ENCODE data around the gene KRTAP10-7.
"Not testable (repeated sequence)": the region's sequence is repeated elsewhere in the genome, so short reads cannot be mapped to it uniquely, and the experiment has no call there.

Gene KRTAP10-7

DNA sequence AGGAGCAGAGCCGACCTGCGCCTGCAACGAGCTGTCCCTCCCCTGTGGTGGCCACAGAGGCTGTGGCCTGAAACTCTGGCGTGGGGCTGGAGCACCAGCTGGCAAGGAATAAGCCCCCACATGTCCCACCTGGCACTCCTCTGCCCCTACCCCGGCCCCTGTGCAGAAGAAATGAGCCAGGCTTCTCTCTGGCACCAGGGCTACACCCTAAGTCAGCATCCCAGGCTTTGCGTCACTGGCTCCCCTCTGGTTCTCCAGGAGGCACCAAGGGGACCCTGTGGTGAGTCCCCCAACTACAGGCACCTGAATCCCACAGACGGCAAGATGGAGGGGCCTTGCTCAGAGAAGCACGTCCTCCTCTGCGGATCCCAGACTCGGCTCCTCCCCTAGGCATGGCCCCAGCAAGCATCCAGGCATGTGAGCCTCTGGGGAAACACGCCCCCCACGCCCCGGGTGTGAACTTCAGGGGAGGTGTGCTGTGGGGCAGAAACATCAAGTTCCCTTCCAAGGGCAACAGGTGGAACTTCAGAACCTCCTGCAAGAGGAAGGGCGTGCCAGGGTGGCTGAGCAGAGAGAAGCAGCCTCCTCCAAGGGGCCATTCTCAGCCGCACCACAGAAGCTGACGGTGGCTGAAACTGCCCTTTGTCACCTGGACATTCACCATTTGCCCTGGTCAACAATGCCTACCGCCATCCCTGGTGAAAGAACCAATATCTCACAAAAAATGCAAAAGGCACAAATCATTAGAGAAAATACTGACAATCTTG lies 2.9 kb downstream of the KRTAP10-7 start:
- TF ChIP-seq, protein P1, sequence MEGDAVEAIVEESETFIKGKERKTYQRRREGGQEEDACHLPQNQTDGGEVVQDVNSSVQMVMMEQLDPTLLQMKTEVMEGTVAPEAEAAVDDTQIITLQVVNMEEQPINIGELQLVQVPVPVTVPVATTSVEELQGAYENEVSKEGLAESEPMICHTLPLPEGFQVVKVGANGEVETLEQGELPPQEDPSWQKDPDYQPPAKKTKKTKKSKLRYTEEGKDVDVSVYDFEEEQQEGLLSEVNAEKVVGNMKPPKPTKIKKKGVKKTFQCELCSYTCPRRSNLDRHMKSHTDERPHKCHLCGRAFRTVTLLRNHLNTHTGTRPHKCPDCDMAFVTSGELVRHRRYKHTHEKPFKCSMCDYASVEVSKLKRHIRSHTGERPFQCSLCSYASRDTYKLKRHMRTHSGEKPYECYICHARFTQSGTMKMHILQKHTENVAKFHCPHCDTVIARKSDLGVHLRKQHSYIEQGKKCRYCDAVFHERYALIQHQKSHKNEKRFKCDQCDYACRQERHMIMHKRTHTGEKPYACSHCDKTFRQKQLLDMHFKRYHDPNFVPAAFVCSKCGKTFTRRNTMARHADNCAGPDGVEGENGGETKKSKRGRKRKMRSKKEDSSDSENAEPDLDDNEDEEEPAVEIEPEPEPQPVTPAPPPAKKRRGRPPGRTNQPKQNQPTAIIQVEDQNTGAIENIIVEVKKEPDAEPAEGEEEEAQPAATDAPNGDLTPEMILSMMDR (IDR thresholded peaks at IDR 0.05; ENCODE audit: insufficient read depth, low read depth, low read length, missing control alignments) = no peak
- DNase-seq (ENCODE audit: low read depth) = no peak
- H3K4me3 ChIP-seq (ENCODE audit: low read depth, low read length) = no peak overlapping the region

DNA sequence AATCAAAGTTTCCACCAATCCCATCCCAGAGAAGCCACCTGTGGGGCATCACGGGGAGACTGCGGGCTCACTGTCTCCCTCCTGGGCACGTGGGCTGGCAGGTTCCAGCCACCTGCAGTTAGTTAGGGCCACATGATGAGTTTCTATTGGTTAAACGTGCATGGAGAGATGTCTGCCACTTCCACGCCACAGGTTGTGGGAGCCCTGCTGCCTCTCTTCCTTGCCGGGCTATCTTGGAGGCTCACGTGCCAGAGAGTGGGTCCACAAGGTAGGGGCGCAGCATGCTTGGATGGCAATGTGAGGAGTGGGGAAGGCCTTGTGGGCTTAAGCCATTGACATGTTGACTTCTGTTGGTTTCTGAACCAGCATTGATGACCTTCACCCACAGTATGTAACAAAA lies 3.5 kb downstream of the KRTAP10-7 start:
- TF ChIP-seq, protein P1 (IDR thresholded peaks at IDR 0.05; ENCODE audit: insufficient read depth, low read depth, low read length, missing control alignments) = no peak
- no peak for DNase-seq (ENCODE audit: low read depth)

DNA sequence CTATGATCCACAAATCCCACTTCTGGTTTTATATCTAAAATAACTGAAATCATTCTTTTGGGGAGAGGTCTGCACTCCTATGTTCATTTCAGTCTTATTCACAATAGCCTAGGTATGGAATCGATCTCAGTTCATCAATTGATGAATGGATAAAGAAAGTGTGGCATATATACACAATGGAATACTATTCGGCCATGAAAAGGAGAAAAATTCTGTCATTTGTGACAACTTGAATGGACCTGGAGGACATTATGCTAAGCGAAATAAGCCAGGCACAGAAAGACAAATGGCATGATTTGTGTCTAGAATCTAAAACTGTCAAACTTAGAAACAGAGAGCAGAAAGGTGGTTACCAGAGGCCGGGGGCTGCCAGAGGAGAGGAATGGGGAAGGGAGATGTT lies 6.1 kb downstream of the KRTAP10-7 start:
- no peak for DNase-seq (ENCODE audit: low read depth)
- no peak overlapping the region for H3K4me3 ChIP-seq (ENCODE audit: low read depth, low read length)
- TF ChIP-seq, protein P1 (IDR thresholded peaks at IDR 0.05; ENCODE audit: insufficient read depth, low read depth, low read length, missing control alignments) = no peak

More for the DNA sequence above, 3.5 kb downstream of the KRTAP10-7 start:
- H3K4me3 ChIP-seq (ENCODE audit: low read depth, low read length) = no peak overlapping the region

DNA sequence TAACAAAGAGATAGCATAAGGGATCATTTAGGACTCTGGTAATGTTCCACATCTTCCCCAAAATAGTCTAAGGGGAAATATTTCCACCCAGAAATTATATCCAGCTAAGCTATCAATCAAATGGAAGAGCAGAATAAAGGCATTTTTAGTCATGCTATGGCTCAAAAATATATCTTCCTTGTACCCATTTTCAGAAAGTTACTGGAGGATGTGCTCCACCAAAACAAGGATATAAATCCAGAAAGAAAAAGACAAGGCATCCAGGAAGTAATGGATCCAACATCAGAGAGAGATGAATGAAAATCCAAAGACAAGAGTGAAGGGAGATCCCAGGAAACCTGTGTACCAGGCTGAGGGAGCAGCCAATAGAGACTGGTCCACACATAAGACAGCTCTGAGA lies 8.8 kb downstream of the KRTAP10-7 start:
- no peak for DNase-seq (ENCODE audit: low read depth)
- no peak overlapping the region for H3K4me3 ChIP-seq (ENCODE audit: low read depth, low read length)
- TF ChIP-seq, protein P1 (IDR thresholded peaks at IDR 0.05; ENCODE audit: insufficient read depth, low read depth, low read length, missing control alignments) = no peak

DNA sequence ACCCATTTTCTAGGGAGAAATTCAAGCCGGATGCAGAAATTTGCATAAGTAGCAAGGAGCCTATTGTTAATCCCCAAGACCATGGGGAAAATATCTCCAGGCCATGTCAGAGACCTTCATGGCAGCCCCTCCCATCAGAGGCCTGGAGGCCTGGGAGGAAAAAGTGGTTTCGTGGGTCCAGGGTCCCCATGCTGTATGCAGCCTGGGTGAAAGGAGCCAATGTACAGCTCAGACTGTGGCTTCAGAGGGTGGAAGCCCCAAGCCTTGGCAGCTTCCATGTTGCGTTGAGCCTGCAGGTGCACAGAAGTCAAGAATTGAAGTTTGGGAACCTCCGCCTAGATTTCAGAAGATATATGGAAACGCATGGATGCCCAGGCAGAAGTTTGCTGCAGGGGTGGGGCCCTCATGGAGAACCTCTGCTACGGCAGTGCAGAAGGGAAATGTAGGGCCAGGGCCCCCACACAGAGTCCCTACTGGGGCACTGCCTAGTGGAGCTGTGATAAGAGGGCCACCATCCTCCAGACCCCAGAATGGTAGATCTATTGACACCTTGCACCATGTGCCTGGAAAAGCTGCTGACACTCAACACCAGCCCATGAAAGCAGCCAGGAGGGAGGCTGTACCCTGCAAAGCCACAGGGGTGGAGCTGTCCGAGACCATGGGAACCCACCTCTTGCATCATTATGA lies 9.9 kb downstream of the KRTAP10-7 start:
- DNase-seq (ENCODE audit: low read depth); H3K4me3 ChIP-seq (ENCODE audit: low read depth, low read length): not testable (repeated sequence)

DNA sequence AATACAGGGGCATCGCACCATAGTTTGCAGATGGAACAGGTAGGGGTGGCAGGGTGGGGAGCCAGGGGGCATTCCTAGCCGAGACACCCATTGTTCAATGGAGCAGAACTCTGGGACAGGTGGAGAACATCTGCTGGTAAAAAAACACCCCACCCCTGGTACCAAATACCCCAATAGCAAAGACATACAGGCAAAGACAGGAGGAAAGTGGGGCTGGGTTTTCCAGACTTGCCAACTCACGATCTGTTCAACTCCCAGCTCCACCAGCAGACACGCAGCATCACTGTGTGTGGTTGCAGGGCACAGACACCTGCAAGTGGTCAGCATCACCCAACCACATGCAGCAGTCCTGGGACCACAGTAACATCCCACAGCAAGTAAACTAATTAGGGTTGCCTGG lies 11.2 kb downstream of the KRTAP10-7 start:
- no peak for DNase-seq (ENCODE audit: low read depth)
- no peak overlapping the region for H3K4me3 ChIP-seq (ENCODE audit: low read depth, low read length)
- TF ChIP-seq, protein P1 (IDR thresholded peaks at IDR 0.05; ENCODE audit: insufficient read depth, low read depth, low read length, missing control alignments) = no peak

DNA sequence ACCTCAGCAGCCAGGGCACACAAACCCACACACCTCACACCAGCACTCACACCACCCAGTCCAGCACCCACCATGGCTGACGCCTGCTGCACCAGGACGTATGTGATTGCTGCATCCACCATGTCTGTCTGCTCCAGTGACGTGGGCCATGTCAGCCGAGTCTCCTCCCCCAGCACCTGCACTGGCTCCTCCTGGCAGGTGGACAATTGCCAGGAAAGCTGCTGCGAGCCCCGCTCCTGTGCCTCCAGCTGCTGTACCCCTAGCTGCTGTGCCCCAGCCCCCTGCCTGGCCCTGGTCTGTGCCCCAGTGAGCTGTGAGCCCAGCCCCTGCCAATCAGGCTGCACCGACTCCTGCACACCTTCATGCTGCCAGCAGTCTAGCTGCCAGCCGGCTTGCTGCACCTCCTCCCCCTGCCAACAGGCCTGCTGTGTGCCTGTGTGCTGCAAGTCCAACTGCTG lies 11.7 kb downstream of the KRTAP10-7 start, which contains the start of gene KRTAP10-8:
TSS of gene KRTAP10-8 (plus strand) at position 51 of the 458 bp plus-strand sequence. CDS start at position 73, 22 bp downstream.
- TF ChIP-seq, protein P1 (IDR thresholded peaks at IDR 0.05; ENCODE audit: insufficient read depth, low read depth, low read length, missing control alignments) = no peak
- no peak for DNase-seq (ENCODE audit: low read depth)
- H3K4me3 ChIP-seq (ENCODE audit: low read depth, low read length) = no peak within 1 kb of the TSS

All from GM12865 (cell line).